GM19463 (cell line): Measurements from ENCODE around the gene ADK.
"Not testable (repeated sequence)": the region's sequence is repeated elsewhere in the genome, so short reads cannot be mapped to it uniquely, and the experiment has no call there.

Source experiments
- ATAC-seq: cut with Tn5 transposase; IDR thresholded peaks from one replicate; pipeline ENCODE4 v1.9.1; 2021; ENCODE audit warnings: mild to moderate bottlenecking, moderate library complexity; ENCODE audit not compliant: unreplicated experiment

The ADK gene

DNA sequence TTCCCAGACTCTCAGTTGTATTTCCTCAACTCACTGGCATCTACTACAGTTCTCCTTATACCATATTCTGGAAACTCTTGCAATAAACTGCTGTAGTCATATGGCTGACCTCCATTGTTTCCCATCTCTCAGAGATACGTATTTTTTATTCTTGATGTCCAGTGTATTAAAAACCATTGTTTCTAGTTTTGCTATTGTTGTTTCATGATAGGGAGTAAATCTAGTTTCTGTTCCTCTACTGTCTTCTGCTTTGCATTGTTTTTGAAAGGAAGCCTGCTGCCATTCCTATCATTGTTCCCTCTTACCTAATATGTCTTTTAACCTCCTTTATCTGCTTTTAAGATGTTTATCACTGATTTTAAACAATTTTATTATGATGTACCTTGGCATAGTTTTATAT is 255.0 kb downstream of the ADK start:
- no peak for ATAC-seq

DNA sequence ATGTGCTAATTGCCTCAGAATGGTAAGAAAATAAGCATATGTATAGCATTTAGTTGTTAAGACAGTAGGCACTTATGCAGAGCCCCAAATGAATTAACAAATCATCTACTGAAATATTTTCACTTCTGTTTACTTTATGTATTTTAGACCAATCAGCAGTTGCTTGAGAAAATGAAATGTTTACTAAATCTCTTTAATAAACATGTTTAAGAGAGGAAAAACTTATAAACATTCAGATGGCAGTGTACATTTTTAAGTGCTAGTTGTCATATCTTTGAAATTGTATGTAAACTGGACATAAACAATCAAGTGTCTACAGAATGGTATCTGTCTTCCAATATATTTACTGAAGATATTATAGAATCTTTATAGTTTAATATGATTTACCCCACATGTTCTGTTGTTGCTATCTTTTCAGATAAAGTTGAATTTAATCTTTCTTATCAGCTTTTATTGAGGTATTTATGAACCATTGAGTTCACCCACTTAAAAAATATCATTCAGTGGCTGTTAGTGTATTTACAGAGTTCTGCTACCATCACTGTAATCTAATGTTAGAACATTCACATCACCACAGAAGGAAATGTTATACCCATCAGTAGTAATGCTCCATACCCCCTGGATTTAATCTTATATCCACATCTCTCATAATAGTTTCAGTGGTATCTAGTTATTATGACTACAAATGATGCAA is 264.3 kb downstream of the ADK start:
- no peak for ATAC-seq

DNA sequence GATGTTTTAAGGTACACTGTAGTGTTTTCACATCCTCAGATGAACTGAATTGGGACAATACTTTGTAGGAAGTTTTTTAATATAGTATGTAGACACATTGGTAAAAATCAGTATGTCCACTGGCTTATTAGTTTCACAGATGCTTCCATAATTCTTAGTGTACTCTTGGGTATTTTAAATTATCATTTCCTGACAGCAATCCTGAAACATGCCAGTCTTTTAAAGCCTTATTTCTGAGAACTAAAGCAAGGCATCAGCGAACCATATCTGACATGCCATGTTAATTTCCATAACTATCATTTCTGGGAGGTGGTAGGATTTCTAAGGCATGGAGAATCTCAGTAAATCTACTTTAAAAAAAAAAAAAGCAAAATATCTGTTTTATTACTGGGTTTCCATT is 266.4 kb downstream of the ADK start:
- no peak for ATAC-seq

DNA sequence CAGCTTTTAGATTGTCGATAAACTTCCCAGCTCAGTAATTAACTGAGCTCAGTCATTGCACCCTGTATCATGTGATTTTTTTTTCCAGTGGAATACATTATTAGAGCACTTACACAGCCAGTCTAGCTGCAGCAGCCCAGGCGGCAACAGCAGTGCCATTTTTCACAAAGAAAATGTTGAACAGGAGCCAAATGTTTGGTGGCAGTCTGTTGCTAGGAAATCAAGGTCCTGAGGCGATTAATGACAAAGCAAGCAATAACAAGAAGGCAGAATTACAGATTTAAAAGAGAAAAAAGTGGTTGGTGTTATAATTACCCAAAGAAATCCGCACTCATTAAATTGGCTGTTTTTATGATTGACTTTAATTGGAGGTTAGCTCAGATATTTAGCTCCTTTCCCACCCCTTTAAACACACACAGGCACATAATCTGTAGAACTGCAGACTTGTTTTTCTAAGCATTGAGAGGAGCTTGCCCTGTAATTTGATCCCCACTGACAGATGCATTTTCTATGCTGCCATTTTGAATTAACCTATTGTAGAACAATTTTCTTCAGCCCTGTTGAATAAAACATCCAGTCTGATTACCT is 267.4 kb downstream of the ADK start:
- ATAC-seq = no peak

DNA sequence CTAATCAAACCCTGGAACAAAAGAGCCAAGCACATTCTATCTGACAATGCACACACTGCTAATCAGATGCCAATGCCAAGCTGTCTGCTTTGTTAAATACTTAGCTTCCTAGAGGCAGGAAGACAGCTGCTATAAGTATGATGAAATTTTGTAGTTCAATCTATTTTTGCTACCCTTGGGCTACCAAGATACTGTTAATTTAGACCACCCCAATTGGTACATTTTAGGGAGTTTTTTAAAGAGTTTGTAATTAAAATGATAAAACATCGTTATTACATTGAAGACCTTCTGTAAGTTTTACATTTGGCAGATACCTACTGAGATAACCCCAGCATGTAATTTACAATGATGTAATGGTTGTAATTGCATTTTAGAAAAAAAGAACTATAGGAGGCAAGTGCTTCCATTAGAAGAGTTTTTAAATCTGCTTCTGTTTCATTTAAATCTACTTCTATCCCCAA is 268.5 kb downstream of the ADK start:
- ATAC-seq = no peak

DNA sequence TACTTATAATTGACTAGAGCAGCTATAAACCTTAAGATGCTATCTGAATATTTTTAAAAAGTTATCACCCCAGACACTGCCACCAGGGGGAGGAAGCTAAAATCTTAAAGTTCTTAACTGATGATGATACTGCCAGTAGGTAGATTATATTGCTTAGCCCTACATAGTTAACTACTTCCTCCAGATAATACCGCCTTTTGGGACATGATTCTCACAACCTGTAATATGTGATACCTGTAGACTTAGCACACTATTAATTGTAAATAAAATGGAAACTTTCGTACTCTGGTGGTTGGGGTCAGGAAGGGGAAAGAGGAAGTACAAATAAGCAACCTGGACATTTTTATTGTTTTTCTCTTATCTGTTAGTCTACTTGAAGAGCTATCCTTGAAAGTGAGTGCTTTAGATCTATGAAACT is 268.9 kb downstream of the ADK start:
- ATAC-seq = no peak

DNA sequence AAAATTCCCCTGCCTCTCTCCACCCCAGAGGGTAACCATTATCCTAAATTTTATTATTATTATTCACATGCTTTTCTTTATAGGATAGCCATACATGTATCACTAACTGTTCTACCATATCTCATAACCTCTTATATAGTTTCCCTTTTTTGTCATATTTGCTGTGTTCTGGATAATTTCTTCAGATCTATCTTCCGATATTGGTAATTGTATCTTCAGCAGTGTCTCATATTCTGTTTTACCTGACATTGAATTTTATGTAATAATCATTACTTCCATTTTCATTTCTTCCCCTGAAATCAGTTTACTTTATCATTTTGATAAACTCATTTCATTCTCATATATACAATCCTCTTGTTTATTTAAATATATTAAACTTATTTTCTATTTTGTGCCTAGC is 273.5 kb downstream of the ADK start:
- ATAC-seq = no peak

DNA sequence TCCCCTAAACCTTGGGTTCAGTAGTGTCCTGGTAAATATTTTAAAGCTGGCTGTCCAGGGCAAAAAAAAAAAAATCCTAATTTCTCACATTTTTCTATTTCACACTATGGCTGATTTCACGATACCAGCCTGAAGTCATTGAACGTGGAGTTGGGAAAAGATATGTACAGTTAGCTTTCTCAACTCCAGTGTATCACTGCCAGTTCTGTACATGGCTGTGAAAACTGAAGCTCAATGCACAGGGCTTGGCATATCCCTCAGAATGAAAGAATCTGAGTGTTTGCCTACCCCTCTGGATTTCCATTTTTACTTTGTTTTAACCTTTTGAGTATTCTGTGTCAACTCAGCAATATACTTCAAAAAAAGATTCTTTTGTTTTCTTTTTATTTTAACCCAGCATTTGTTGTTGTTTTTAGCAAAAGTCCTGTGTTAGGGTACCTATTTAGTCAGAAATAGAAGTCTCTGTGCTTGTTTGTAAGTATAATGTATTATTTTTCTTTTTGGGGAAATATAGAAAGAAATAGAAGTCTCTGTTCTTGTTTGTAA is 274.5 kb downstream of the ADK start:
- no peak for ATAC-seq

DNA sequence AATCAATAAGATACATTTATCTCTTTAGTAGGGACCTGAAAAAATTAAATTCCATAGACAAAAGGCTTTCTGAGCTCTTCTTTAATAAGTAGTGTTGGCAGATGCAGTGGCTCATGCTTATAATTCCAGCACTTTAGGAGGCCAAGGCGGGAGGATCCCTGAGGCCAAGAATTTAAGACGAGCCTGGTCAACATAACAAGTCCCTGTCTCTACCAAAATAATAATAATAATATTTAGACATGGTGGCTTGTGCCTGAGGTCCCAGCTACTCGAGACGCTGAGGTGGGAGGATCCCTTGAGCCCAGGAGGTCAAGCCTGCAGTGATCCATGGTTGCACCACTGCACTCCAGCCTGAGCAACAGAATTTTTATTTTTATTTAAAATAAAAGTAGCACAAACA is 280.8 kb downstream of the ADK start:
- ATAC-seq = no peak

DNA sequence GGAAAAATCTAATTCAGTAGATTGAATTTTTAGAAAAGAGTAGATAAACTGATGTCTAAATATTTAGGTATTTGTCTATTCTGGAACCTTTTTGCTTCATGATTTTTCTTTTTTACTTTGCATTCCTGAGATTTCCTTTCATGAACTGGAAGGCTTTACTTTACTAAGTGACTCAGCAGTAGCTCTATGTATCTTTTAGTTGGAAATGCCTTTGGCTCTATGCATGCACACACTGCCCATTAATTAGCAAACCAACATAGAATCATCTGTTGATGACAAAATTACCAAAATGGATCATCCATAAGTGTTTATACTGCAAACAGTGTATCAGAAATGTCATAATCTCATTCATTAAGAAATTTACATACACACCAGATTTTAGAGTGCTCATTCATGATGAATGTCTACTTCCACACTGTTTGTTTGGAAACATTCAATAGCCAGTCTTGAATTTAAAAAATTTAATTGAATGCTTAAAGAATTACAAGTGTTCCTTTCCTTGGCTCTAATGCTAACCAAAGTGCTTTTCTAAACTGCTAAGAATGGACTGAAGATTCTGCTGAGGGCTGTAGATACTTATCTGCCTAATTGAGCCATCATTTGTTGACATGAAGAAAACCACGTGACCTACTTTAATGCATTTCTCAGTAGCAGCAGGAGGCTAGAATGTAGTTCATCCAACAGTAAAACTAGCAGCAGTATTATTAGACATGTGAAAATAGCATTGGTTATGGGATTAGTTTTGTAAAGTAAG is 282.0 kb downstream of the ADK start:
- no peak for ATAC-seq

DNA sequence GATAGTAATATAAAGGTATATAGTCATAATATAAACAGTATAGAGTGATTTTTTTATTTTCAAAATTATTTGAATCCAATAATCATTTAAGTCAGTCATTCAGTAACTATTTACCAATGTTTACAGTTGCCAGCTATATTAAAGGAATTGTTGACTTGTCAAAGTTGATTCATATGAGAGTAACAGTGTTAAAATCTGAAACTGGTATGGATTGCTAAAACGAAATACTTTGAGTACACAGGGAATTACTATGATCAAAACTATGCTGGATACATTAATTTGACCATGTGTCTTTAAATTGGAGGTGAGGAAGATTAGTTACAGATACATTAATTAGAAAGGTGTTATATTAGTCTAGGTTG is 282.6 kb downstream of the ADK start:
- ATAC-seq = no peak

DNA sequence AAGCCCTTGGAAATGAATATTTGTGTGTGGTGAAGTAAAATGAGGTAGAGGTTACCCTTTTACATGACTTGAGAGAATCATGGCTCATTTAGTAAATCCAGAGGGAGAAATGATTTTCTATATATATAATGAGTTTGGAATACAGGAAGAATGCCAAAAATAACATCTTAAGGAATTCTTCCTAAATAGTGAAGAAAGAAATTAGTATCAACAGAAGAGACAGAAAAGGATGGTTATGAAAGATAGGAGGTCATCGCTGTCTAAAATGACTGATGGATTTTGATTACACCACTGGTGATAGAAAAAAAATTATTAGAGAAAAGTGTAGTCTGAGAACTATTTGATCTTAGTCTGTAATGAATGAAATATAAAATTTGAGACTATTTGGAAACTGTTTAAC is 283.0 kb downstream of the ADK start:
- ATAC-seq = no peak

DNA sequence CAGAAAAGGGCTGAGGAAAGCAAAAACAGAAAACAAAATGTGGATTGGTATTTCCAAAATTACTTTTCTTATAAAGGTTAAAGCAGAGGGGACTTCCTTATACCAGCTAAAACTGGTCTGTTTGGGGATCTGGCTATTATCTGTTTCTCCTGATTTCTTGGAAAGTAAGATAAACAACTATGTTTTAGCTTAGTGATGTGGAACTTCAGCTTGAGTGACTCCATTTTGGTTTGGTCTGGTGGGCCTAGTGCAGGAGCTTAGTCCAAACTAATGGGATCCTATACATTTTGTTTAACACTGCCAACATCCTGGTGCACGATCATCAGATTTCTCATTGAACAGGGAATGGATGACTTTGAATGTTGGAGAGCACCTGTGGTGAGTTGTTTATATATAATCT is 283.5 kb downstream of the ADK start:
- no peak for ATAC-seq

DNA sequence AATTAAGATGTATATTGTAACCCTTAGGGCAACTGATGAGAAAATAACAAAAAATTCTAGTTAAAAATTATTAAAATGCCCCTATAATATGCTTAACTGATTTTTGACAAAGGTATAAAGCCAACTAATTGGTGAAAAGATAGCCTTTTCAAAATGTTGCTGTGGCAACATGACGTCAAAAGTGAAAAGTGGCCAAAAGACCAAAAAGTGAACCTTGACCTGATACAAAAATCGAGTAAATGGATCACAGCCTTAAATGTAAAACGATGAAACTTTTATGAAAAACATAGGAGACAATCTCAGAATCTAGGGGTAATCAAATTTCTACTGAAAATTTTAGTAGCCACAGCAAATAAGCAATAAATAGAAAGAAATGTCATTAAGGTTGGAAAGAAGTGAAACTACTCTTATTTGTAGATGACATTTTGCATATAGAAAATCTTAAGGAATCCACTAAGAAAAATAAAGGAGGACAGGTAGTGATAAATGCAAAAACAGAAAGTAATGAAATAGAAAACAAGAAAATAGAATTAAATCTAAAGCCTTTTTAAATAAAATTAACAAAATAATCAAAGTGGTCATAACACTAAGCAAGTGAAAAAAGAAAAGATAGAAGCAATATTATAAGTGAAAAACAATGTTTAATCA is 285.6 kb downstream of the ADK start:
- ATAC-seq = no peak

DNA sequence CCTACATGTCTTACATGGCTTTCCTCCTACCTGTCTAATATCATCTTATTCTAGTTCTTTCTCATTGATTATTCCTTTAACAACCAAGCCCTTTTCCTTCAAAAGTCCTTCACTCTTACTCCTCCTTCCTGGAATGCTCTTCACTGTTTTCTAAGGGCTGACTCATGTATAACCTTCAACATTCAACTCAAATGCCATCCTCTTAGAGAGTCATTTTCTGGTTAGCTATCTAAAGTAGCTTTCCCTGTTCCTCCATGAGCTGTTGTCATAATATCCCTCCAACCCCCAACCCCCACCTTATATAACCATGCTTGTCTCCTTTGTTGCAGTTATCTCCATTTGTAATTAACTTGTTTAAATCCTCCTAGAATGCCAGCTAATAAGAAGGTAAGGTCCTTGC is 286.8 kb downstream of the ADK start:
- no peak for ATAC-seq

DNA sequence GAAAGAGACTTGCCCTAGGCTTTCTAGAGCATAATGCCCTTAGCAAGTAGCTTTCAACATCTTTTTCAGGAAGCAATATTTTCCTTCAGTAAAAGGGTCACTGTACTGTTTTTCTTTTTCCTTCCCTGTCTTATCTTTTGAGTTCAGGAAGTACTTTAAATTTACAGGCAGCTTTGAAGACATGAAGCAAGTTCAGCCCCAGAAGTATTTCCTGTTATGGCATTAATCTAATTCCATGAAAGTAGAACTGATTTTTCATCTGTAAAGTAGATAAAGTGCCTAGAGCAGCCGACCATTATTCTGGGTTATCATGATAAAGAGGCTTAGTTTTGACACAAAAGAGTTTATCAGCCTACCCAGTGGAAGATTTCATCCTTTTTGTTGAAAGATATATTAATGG is 288.2 kb downstream of the ADK start:
- ATAC-seq = no peak

DNA sequence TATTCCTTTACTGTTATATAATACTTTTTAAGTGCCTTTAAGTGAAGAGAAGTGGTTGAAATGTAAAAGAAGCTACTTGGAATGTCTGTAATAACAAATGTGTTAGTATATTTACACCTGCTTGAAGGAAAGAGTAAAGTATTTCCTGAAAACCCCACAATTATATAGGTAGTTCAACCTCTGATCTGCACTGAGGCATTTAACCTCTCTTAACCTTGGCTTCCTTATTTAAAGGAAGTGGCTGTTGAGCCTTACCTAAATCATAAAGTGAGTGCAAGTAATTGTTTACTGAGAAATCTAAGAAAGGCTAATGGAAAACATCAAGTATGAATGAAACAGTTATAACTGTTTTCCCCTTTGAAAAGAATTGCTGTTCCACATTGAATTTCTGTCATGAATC is 294.5 kb downstream of the ADK start:
- ATAC-seq = no peak

DNA sequence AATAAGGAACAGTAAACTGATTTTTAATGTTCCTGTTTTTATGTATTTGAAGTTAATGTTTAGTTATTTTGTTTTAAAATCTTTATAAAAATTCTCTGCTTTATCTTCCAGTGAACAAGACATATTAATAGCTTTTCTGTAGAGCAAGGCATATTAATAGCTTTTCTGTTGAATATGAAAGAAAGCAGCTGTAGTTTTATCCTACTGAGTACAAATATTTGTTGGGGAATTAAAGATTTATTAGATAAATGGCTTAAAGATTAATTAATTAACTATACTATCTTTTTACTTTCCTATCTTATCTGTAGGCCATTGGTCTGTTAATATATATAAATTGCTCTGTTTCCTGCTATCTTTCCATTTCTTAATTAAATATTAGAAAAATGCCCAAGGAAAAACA is 299.6 kb downstream of the ADK start:
- no peak for ATAC-seq

DNA sequence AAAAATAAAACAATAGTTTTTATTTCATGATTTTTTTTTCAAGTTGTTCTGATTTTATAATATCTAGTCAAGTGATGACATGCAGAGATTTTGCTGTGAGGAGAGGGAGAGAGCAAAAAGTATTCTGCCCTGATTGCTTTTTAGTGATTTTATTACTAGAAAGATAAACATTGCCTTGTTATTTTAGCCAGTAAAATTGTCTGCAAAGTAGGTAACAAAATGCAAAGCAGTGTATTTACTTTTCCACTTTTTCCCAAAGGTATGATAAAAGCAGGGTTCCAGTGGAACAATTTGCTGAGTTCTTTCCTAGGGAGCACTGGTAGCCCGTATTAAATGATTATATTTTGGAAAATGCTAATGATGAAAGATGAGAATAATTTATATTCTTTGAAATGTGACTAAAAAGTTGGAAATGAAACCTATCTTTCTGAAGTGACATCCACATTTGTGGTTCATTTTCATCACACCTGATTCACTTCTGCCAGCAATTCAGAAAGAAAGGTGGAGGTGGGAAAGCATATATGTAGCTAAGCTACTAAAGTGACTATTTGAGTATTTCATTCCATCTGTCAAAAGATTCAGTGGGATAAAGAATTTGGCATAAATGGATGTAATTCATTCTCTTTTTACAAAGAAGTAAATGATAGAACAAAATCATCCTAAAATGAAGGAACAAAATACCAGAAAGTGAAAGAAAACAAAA is 300.3 kb downstream of the ADK start:
- ATAC-seq = no peak

DNA sequence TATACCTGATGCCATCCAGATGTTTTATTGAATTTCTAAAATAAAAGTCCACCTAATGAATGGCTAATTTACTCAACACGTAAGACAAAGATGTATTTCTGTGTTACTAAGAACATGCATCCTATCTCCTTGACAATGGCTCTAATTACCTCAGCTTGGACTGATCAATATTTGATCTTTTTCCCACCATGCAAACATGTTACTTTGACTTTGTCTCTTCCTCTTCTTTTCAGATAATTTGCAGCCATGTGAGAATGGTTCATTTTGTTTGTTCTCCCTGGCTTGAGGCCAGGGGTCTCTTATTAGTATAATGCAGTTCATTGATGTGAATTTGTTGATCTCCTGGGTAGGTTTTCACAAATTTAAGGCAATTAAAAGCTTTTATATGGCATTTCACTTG is 302.1 kb downstream of the ADK start:
- ATAC-seq = no peak

DNA sequence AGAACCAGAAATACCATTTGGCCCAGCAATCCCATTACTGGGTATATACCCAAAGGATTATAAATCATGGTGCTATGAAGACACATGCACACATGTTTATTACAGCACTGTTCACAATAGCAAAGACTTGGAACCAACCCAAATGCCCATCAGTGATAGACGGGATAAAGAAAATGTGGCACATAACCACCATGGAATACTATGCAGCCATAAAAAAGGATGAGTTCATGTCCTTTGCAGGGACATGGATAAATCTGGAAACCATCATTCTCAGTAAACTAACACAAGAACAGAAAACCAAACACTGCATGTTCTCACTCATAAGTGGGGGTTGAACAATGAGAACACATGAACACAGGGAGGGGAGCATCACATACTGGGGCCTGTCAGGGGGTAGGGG is 306.5 kb downstream of the ADK start:
- ATAC-seq = not testable (repeated sequence)
